Adipose tissue (tissue), 3 donors: ENCODE results near the gene IGSF21. TPM values are rescaled to one million over a fixed set of nuclear protein-coding genes. Genes with fewer than 3 reads are reported as not detected.

Experiments used
- H3K27ac ChIP-seq: one replicate; pipeline ENCODE4 v1.5.1; 2013; ENCODE audit warnings: low read depth, low read length
- WGBS, 3 donors: extraction: QIAGEN DNeasy Blood & Tissue Kit; methylation state at CpG; one replicate each; pipeline ENCODE4 v1.1.7; 2013; 5-methylcytosine and 5-hydroxymethylcytosine counted together
- polyA plus RNA-seq, 3 donors: library from polyadenylated mRNA; stranded (reverse); fragments of 200-250 nt; gene quantifications; one replicate each; pipeline ENCODE4 v1.2.3, GENCODE V29; 2013
- donor health status: healthy with polysubstance abuse.
- donor health status: Bipolar disorder and iron deficiency.
- donor health status: healthy.

Gene IGSF21
- polyA plus RNA-seq, 3 donors = 0.46 to 0.90 (median 0.48) TPM

GRCh38 chr1:18188820-18189517 lies 81.4 kb downstream of the IGSF21 start:
- H3K27ac ChIP-seq = no peak overlapping the region
- WGBS, 3 donors = 82 to 86% (median 85%) methylated on average over 9 of the region's 9 CpGs

GRCh38 chr1:18190598-18190997 lies 83.0 kb downstream of the IGSF21 start:
- no peak overlapping the region for H3K27ac ChIP-seq
- 30 to 39% (median 30%) methylated on average over 7 of the region's 7 CpGs for WGBS, 3 donors

GRCh38 chr1:18191037-18191436 lies 83.4 kb downstream of the IGSF21 start:
- no peak overlapping the region for H3K27ac ChIP-seq
- 60 to 76% (median 73%) methylated on average over 3 of the region's 3 CpGs for WGBS, 3 donors

- WGBS, 3 donors = 52 to 65% (median 59%) methylated on average over 18 of the region's 18 CpGs
- no peak overlapping the region for H3K27ac ChIP-seq
Measured at GRCh38 chr1:18191481-18192155, 84.0 kb downstream of the IGSF21 start.

- WGBS, 3 donors = 58 to 68% (median 65%) methylated on average over 4 of the region's 4 CpGs
- no peak overlapping the region for H3K27ac ChIP-seq
Measured at GRCh38 chr1:18192182-18192581, 84.6 kb downstream of the IGSF21 start.

GRCh38 chr1:18192974-18193373 lies 85.4 kb downstream of the IGSF21 start:
- 49 to 77% (median 72%) methylated on average over 2 of the region's 2 CpGs for WGBS, 3 donors
- H3K27ac ChIP-seq = no peak overlapping the region

- 57 to 73% (median 73%) methylated on average over 3 of the region's 3 CpGs for WGBS, 3 donors
Measured at GRCh38 chr1:18197299-18197698, 89.7 kb downstream of the IGSF21 start.

GRCh38 chr1:18198260-18198659 lies 90.7 kb downstream of the IGSF21 start:
- WGBS, 3 donors = 41 to 49% (median 47%) methylated on average over 10 of the region's 10 CpGs
- H3K27ac ChIP-seq = no peak overlapping the region

More at GRCh38 chr1:18197299-18197698, 89.7 kb downstream of the IGSF21 start:
- H3K27ac ChIP-seq = no peak overlapping the region

- 16 to 47% (median 44%) methylated on average over 13 to 14 of the region's 14 CpGs for WGBS, 3 donors
- H3K27ac ChIP-seq = no peak overlapping the region
Measured at GRCh38 chr1:18199462-18199861, 91.9 kb downstream of the IGSF21 start.

- 61 to 71% (median 64%) methylated on average over 8 of the region's 8 CpGs for WGBS, 3 donors
- no peak overlapping the region for H3K27ac ChIP-seq
Measured at GRCh38 chr1:18200136-18200717, 92.6 kb downstream of the IGSF21 start.

- 52 to 60% (median 57%) methylated on average over 6 of the region's 6 CpGs for WGBS, 3 donors
Measured at GRCh38 chr1:18200918-18201317, 93.3 kb downstream of the IGSF21 start.

GRCh38 chr1:18201997-18202719 lies 94.6 kb downstream of the IGSF21 start:
- no peak overlapping the region for H3K27ac ChIP-seq
- 57 to 81% (median 58%) methylated on average over 4 of the region's 4 CpGs for WGBS, 3 donors

More at GRCh38 chr1:18200918-18201317, 93.3 kb downstream of the IGSF21 start:
- H3K27ac ChIP-seq = no peak overlapping the region

- H3K27ac ChIP-seq = no peak overlapping the region
- WGBS, 3 donors = 63 to 76% (median 68%) methylated on average over 4 of the region's 4 CpGs
Measured at GRCh38 chr1:18203645-18204044, 96.0 kb downstream of the IGSF21 start.

GRCh38 chr1:18204575-18204974 lies 97.0 kb downstream of the IGSF21 start:
- WGBS, 3 donors = 29 to 52% (median 43%) methylated on average over 1 of the region's 1 CpG

GRCh38 chr1:18205319-18205718 lies 97.7 kb downstream of the IGSF21 start:
- no peak overlapping the region for H3K27ac ChIP-seq
- 14 to 46% (median 40%) methylated on average over 7 of the region's 7 CpGs for WGBS, 3 donors

More at GRCh38 chr1:18204575-18204974, 97.0 kb downstream of the IGSF21 start:
- no peak overlapping the region for H3K27ac ChIP-seq

- 74 to 80% (median 79%) methylated on average over 8 of the region's 8 CpGs for WGBS, 3 donors
- no peak overlapping the region for H3K27ac ChIP-seq
Measured at GRCh38 chr1:18211764-18212163, 104.2 kb downstream of the IGSF21 start.

GRCh38 chr1:18217398-18218043 lies 109.9 kb downstream of the IGSF21 start:
- WGBS, 3 donors = 53 to 64% (median 62%) methylated on average over 4 of the region's 4 CpGs
- H3K27ac ChIP-seq = no peak overlapping the region

GRCh38 chr1:18229625-18230024 lies 122.0 kb downstream of the IGSF21 start:
- no peak overlapping the region for H3K27ac ChIP-seq
- WGBS, 3 donors = 88 to 94% (median 91%) methylated on average over 1 of the region's 1 CpG
